ENCODE results near the gene TRAK2.

GRCh38 chr2:201448701-201449100, 2.6 kb downstream of the TRAK2 start:
- TF ChIP-seq CTCF (IDR thresholded peaks at IDR 0.05): no peak
- no peak for TF ChIP-seq POLR2A (IDR thresholded peaks at IDR 0.05)

Measured in stomach (tissue), 4 donors.